ENCODE results near the gene ELP1. TPM values are rescaled to one million over a fixed set of nuclear protein-coding genes. Genes with fewer than 3 reads are reported as not detected.
"Not testable (repeated sequence)": the region's sequence is repeated elsewhere in the genome, so short reads cannot be mapped to it uniquely, and the experiment has no call there.

Gene ELP1
- polyA plus RNA-seq, 1 donor (not counting 4 experiments of a cell fraction or from before 2014, with no cell fraction given): 49.6 TPM

- H3K27ac ChIP-seq (ENCODE audit: control insufficient read depth, insufficient read depth, low read length): no peak overlapping the region
- no peaks in the 10 kb centered on the region for H3K79me2 ChIP-seq (ENCODE audit: control insufficient read depth, insufficient read depth, low read length)
- no peaks in the 10 kb centered on the region for H3K9me3 ChIP-seq (ENCODE audit: control insufficient read depth, low read depth, low read length)
- FAIRE-seq (no peak), DNase-seq (ENCODE audit: low read depth, low spot score) (no peak)
- peaks cover 25 to 46% of the 10 kb centered on the region in 2 experiments for H3K36me3 ChIP-seq (ENCODE audit: control insufficient read depth in 2 of 2, extremely low read depth in 1 of 2, insufficient read depth in 2 of 2, low read length in 2 of 2)
- H3K4me1 ChIP-seq (ENCODE audit: control insufficient read depth, extremely low read depth, insufficient read depth, low read length): no peaks in the 10 kb centered on the region
- TF ChIP-seq CTCF (optimal IDR thresholded peaks at IDR 0.05 in 1 of 3, IDR thresholded peaks at IDR 0.05 in 1 of 3, conservative IDR thresholded peaks at IDR 0.05 in 1 of 3; ENCODE audit: extremely low read depth in 1 of 3, insufficient read depth in 2 of 3, low read length in 3 of 3): no peak
- TF ChIP-seq EZH2 (IDR thresholded peaks at IDR 0.05; ENCODE audit: low read length): no peak
- no peak overlapping the region for H2AFZ ChIP-seq (ENCODE audit: control insufficient read depth, low read length)
- no peaks in the 10 kb centered on the region for H3K27me3 ChIP-seq (ENCODE audit: control insufficient read depth, extremely low read depth, insufficient read depth, low read length)
- H3K9me1 ChIP-seq (ENCODE audit: control insufficient read depth, extremely low read depth, insufficient read depth, low read length): no peaks in the 10 kb centered on the region
- H3K9ac ChIP-seq (ENCODE audit: control insufficient read depth, extremely low read depth, insufficient read depth, low read length): no peak overlapping the region
- dilution Hi-C loops (cut with MboI; ENCODE audit: extremely low pct_ligation_motif_present, low sequenced_read_pairs): no loop called here
- no peak overlapping the region for H3K4me3 ChIP-seq (ENCODE audit: control insufficient read depth in 2 of 3, extremely low read depth in 1 of 3, insufficient read depth in 2 of 3, low read depth in 1 of 3, low read length in 3 of 3)
- no peaks in the 10 kb centered on the region for H4K20me1 ChIP-seq (ENCODE audit: control insufficient read depth, extremely low read depth, insufficient read depth, low read length)
- no peak overlapping the region for H3K4me2 ChIP-seq (ENCODE audit: control insufficient read depth, extremely low read depth, insufficient read depth, low read depth, low read length)
These were observed 33.7 kb downstream of the ELP1 start for GRCh38 chr9:108900176-108900575.

- H3K79me2 ChIP-seq (ENCODE audit: control insufficient read depth, insufficient read depth, low read length); H3K9ac ChIP-seq (ENCODE audit: control insufficient read depth, extremely low read depth, insufficient read depth, low read length); H3K9me1 ChIP-seq (ENCODE audit: control insufficient read depth, extremely low read depth, insufficient read depth, low read length); H3K4me1 ChIP-seq (ENCODE audit: control insufficient read depth, extremely low read depth, insufficient read depth, low read length); FAIRE-seq; H2AFZ ChIP-seq (ENCODE audit: control insufficient read depth, low read length); H3K4me3 ChIP-seq (ENCODE audit: control insufficient read depth in 2 of 3, extremely low read depth in 1 of 3, insufficient read depth in 2 of 3, low read depth in 1 of 3, low read length in 3 of 3); dilution Hi-C loops (cut with MboI; ENCODE audit: extremely low pct_ligation_motif_present, low sequenced_read_pairs); H3K9me3 ChIP-seq (ENCODE audit: control insufficient read depth, low read depth, low read length); H3K27me3 ChIP-seq (ENCODE audit: control insufficient read depth, extremely low read depth, insufficient read depth, low read length); H3K27ac ChIP-seq (ENCODE audit: control insufficient read depth, insufficient read depth, low read length); H3K4me2 ChIP-seq (ENCODE audit: control insufficient read depth, extremely low read depth, insufficient read depth, low read depth, low read length); H4K20me1 ChIP-seq (ENCODE audit: control insufficient read depth, extremely low read depth, insufficient read depth, low read length); DNase-seq (ENCODE audit: low read depth, low spot score): not testable (repeated sequence)
- H3K36me3 ChIP-seq (ENCODE audit: control insufficient read depth in 2 of 2, extremely low read depth in 1 of 2, insufficient read depth in 2 of 2, low read length in 2 of 2): peaks cover 29 to 49% of the 10 kb centered on the region in 2 experiments
These were observed 34.8 kb downstream of the ELP1 start for GRCh38 chr9:108899023-108899695.
